Measurements from ENCODE around the gene ZBTB34.
A peak's percentile ranks its signal among the peaks of the same experiment; 100 is the strongest.

Gene ZBTB34

GRCh38 chr9:126847051-126847450, 13.4 kb upstream of the ZBTB34 start:
- no peak for DNase-seq

GRCh38 chr9:126849591-126850225, 10.7 kb upstream of the ZBTB34 start:
- DNase-seq, result no peak

GRCh38 chr9:126851286-126851880, 9.1 kb upstream of the ZBTB34 start:
- DNase-seq, result no peak

GRCh38 chr9:126852086-126852688, 8.3 kb upstream of the ZBTB34 start:
- DNase-seq, result no peak

- no peak for DNase-seq
Observed at GRCh38 chr9:126853667-126854066, 6.8 kb upstream of the ZBTB34 start.

- DNase-seq, result no peak
Observed at GRCh38 chr9:126854734-126855133, 5.7 kb upstream of the ZBTB34 start.

- DNase-seq, result no peak
Observed at GRCh38 chr9:126856326-126856877, 4.0 kb upstream of the ZBTB34 start.

- DNase-seq, result no peak
Observed at GRCh38 chr9:126857261-126857960, 3.0 kb upstream of the ZBTB34 start.

- no peak for DNase-seq
Observed at GRCh38 chr9:126859111-126859510, 1.3 kb upstream of the ZBTB34 start.

GRCh38 chr9:126860757-126861466, 473 bp downstream of the ZBTB34 start:
- peak; percentile 66 for DNase-seq

GRCh38 chr9:126861707-126862103, 1.3 kb downstream of the ZBTB34 start:
- DNase-seq, result no peak

GRCh38 chr9:126862104-126862761, 1.8 kb downstream of the ZBTB34 start:
- no peak for DNase-seq

GRCh38 chr9:126864771-126865170, 4.3 kb downstream of the ZBTB34 start:
- no peak for DNase-seq

GRCh38 chr9:126869368-126869767, 8.9 kb downstream of the ZBTB34 start:
- peak; percentile 52 for DNase-seq

- DNase-seq, result no peak
Observed at GRCh38 chr9:126872516-126872915, 12.1 kb downstream of the ZBTB34 start.

GRCh38 chr9:126874546-126875314, 14.3 kb downstream of the ZBTB34 start:
- DNase-seq, result no peak

- no peak for DNase-seq
Observed at GRCh38 chr9:126875756-126876510, 15.5 kb downstream of the ZBTB34 start.

GRCh38 chr9:126876531-126876930, 16.1 kb downstream of the ZBTB34 start:
- no peak for DNase-seq

- no peak for DNase-seq
Observed at GRCh38 chr9:126877418-126877817, 17.0 kb downstream of the ZBTB34 start.

GRCh38 chr9:126879288-126879687, 18.8 kb downstream of the ZBTB34 start:
- DNase-seq, result no peak
